Vagina (tissue), 2 donors: Measurements from ENCODE around the gene LMX1B.

Experiments
- CTCF ChIP-seq, 3 experiments: fragments of 450-650 bp in 2 of 3; fragments of 200-600 bp in 1 of 3; sonication (generic) in 1 of 3; IDR thresholded peaks; one replicate each; pipeline ENCODE4 v1.5.1; 2017 to 2019; ENCODE audit warnings: antibody characterized with exemption in 3 of 3, mild to moderate bottlenecking in 2 of 3, moderate library complexity in 2 of 3
- POLR2A ChIP-seq, 2 donors: fragments of 450-650 bp; IDR thresholded peaks; one replicate each; pipeline ENCODE4 v1.6.1; 2017; ENCODE audit warnings: antibody characterized with exemption in 2 of 2, mild to moderate bottlenecking in 2 of 2, moderate library complexity in 2 of 2
- POLR2AphosphoS5 ChIP-seq, 2 donors: sonication (generic); formaldehyde crosslinking; IDR thresholded peaks; one replicate each; pipeline ENCODE4 v1.9.0; 2017; ENCODE audit warnings: antibody characterized with exemption in 2 of 2, mild to moderate bottlenecking in 2 of 2, low read depth in 1 of 2; ENCODE audit not compliant: insufficient read depth in 1 of 2

- no peak for TF ChIP-seq CTCF (IDR thresholded peaks at IDR 0.05)
- no peak for TF ChIP-seq POLR2A (IDR thresholded peaks at IDR 0.05)
- no peak for TF ChIP-seq POLR2AphosphoS5 (IDR thresholded peaks at IDR 0.05; ENCODE audit: insufficient read depth in 1 of 2, low read depth in 1 of 2)
Measured at GRCh38 chr9:126720661-126721563, 107.2 kb downstream of the LMX1B start.
